NCI-H748 treated with DMSO at 0.1 percent for 48 hours (cell line): ENCODE data around the gene DMPK.

Experiments
- DNase-seq: peaks from one replicate; lab custom pipeline; 2025; lab: John Stamatoyannopoulos, UW

Gene DMPK

DNA sequence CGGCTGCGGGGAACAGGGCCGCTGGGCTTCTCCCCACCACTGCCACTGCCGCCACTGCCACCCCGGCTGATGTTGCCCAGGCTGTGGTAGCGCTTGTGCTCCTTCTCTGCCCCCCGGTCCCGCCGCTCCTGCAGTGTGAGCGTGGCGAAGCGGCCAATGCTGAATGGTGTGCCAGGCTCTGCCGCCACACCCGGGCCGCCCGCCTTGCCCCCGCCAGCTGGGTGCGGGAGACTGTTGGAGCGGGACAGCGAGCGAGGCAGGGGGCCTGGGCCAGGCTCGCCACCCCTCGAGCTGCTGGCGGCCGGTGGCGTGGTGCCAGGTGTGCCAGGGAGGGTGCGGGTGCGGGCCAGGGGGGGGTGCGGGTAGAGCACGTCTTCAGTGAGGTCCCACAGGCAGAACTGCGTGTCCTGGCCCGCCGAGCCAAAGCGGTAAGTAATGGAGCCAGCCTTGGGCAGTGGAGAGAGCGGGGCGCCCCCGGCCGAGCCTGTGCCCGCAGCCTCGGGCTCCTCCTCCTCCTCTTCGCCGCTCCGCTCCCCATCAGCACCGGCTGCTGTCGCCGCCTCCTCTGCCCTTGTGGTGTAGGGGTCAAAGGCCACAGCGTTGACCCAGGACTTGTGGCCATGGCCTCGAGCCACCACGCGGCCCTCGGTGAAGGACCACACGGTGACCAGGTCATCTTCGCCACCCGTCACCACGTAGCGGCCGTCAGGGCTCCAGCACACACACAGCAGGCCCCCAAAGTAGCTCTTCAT is 3.7 kb upstream of the DMPK start:
- DNase-seq: no peak

DNA sequence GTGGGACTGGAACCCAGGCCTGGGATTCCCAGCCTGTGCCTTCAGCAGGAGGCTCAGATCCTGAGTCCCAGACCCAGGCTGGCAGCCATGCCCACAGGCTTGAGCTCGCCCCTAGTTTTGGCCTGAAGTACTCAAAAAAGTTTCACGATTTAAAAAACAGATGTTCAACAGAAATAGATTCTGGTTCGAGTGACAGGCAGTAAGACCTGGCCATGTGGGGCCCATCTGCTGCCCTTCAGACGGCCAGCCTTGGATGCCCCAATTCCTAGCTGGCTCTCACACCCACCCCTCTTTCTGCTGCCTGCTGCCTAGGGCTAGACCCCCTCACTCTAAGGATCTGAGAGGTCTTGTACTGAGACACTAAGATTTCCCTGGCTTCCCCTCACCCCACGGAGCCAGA is 2.8 kb upstream of the DMPK start:
- no peak for DNase-seq

DNA sequence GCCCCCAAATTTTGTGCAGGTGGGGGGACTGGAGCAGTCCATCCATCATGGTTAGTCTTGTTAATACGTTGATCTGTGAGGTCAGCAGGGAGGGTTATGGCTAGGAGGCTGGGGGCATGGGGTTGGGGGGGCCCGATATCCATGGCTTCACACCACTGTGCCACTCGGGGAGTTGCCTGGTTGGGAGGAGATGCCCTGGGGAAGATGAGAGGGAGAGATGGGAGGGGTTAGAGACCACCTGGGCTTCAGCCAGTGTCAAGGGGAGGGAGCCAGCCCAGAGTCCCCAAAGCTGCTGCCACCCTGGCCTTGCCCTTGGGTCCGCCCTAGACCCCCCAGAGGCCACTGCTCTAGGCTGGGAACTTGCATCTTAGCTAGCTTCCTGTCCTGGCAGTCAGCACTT is 1.8 kb upstream of the DMPK start:
- no peak for DNase-seq

- DNase-seq: no peak
These were observed 813 bp upstream of the DMPK start for GRCh38 chr19:45782820-45783785.

DNA sequence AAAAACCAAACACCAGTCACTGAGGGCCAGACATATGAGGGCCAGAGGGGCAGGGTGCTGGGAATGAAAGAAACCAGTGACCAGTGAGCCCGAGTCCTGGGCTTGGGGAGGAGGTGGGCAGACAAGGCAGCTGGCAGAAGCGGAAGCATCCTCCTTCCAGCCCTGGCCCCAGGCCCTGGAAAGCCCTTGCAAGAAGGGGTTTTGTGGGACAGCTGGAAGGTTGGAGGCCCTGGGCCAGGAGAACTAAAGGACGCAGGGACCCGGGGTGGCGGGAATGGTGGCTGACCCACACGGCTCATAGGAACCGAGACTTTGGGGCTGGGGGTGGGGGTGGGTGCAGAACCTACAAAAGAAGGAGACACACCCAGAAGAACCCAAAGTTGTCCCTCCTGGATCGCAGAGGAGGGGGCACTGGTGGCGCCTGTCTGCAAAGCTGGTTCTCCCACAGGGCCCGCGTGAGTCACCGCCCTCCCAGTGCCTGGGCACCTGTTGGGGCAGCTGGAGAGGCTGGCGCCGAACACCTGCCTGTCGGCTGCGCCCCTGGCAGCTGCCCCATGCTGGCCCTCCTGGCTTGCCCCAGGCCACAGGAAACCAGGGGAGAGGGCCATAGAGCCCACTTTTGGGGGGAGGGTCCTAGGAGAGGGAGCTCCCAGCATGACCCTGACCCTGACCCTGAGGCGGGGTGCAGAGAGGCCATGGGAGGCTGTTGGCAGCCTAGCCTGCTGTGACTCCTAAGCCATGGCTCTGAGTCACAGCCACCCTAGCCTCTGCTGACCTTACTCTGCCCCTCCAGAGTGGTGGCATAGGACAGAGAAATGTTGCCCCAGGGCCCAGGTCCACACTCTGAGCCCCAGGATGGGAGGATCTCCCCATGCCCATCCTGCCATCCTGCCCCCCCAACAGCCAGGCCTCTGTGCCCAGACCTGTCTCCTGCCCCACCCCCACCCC is 802 bp downstream of the DMPK start:
- no peak for DNase-seq

- no peak for DNase-seq
These were observed 1.7 kb downstream of the DMPK start for GRCh38 chr19:45780448-45781213.

DNA sequence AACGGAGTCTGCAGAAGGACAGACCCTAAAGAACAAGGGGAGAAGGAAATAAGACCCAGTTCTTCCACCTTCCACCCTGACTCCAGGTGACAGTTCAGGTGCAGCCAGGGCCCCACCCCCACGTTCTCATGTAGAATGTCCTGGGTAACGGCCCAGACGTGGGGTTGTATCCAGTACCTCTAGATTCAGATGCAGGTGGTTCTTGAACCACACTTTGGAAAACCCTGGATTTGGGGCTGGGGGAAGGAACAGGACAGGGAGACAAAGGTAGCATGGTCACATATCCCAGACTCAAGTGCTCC is 2.2 kb downstream of the DMPK start:
- DNase-seq: no peak

DNA sequence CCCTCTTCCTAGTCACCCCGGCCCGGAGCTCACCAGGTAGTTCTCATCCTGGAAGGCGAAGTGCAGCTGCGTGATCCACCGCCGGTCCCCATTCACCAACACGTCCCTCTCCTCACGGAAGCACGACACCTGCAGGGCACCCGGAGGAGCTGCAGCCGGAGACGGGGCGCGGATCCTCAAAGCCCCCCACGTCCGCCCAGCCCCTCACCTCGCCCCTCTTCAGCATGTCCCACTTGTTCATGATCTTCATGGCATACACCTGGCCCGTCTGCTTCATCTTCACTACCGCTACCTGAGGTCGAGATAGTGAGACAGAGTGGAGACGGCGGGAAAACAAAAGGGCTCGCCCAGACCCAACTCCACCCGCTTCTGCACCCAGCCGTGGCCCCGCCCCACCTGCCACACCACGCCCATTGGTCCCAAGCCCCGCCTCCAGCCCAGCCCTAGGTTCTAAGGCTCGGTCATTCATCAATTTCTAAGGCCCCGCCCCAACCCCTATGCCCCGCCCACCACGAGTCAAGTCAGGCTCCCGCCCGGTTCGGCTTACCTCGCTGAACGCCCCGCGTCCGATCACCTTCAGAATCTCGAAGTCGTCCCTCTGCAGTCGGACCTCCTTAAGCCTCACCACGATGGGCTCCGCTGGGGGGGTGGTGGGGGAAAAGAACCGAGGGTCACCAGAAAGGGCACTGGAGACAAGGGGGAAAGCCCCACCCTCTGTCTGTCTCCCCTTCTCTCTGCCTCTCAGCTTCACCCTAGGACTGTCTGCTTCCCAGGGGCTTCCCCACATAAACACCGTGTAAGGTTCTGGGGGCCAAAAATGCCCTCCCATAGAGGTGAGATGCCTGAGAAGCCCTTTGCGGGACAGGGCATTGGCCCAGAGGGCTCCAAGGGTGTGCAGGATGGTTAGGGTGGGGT is 2.8 kb downstream of the DMPK start:
- peak; percentile 83 for DNase-seq

DNA sequence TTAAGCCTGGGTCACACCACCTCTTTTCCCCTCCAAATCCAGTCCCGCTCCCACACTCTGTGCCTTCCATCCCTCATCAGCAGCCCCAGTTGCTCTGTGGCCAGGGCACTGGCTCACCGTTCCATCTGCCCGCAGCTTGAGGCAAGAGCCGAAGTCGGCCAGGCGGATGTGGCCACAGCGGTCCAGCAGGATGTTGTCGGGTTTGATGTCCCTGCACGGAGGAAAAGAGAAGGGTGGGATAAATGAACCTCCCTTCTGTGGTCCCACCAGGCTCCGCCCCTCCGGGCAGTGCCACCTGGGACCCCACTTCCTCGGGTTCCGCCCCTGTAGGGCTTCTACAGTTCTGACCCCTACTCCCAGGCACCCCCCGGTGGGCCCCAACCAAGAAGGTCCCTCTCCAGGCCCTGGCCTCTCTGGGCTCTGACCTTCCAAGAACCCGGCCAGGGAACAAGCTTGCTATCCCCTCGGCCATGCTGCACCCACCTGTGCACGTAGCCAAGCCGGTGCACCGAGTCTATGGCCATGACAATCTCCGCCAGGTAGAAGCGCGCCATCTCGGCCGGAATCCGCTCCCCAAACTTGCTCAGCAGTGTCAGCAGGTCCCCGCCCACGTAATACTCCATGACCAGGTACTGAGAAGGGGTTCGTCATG is 4.2 kb downstream of the DMPK start:
- DNase-seq: no peak

DNA sequence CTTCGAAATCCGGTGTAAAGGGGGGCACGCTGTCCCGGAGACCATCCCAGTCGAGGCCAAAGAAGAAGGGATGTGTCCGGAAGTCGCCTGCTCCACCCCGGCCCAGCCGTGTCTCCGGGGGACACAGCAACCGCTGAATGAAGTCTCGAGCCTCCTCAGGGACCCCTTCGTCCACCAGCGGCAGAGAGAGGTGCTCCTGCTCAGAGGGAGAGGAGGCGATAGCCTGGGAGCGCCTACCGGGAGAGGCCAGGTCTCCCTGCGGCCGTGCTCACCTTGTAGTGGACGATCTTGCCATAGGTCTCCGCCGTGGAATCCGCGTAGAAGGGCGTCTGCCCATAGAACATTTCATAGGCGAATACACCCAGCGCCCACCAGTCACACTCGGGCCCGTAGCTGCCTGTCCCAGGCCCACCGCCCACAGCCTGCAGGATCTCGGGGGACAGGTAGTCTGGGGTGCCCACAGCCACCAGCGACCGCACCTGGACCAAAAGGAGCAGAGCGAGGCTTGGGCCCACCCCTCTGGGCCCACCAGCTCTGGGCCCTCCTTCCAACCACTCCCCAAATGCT is 4.8 kb downstream of the DMPK start:
- no peak for DNase-seq

GRCh38 chr19:45774765-45775164 is 7.5 kb downstream of the DMPK start:
- no peak for DNase-seq

DNA sequence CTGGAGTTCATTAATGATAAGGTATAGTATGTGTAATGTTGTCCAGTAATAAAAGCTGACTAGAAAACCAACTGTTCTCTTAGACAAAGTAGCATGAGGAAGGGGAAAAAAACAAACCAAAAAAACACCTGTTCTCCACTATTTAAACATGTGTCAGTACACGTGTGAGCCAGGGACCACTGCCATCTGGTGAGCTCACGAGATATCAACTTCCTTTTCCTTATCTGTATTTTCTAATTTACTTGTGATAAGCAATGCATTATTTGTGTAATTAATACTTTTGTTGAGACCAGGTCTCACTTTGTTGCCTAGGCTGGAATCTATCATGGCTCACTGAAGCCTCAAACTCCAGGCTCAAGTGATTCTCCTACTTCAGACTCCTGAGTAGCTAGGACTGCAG is 8.9 kb downstream of the DMPK start:
- no peak for DNase-seq

GRCh38 chr19:45772912-45773311 is 9.4 kb downstream of the DMPK start:
- DNase-seq: no peak

GRCh38 chr19:45772130-45772840 is 10.0 kb downstream of the DMPK start:
- no peak for DNase-seq

GRCh38 chr19:45771311-45771933 is 10.9 kb downstream of the DMPK start:
- DNase-seq: no peak

- peak; percentile 97 for DNase-seq
These were observed 11.8 kb downstream of the DMPK start for GRCh38 chr19:45770192-45771101.

- DNase-seq: no peak
These were observed 12.5 kb downstream of the DMPK start for GRCh38 chr19:45769821-45770191.
